Liver (tissue), 9 donors: ENCODE data around the gene IQSEC3. TPM values are rescaled to one million over a fixed set of nuclear protein-coding genes. Genes with fewer than 3 reads are reported as not detected.

Experiments used
- DNase-seq: peaks from one replicate; pipeline ENCODE4 v3.0.0-alpha.2; 2017; ENCODE audit warnings: low spot score
- H3K27ac ChIP-seq, 2 donors: one replicate each; pipeline ENCODE4 v1.7.0; 2013; ENCODE audit warnings: inconsistent platforms in 2 of 2, low read length in 2 of 2, control low read depth in 1 of 2, low read depth in 1 of 2, mild to moderate bottlenecking in 1 of 2
- H3K27me3 ChIP-seq, 4 donors: one replicate each; pipeline versions ENCODE4 v1.6.1 to v1.7.0; 2013; ENCODE audit warnings: low read length in 3 of 4, inconsistent platforms in 1 of 4, mild to moderate bottlenecking in 1 of 4, moderate library complexity in 1 of 4; ENCODE audit not compliant: control insufficient read depth in 4 of 4, insufficient read depth in 4 of 4
- H3K36me3 ChIP-seq, 4 donors: one replicate each; pipeline versions ENCODE4 v1.6.1 to v1.7.0; 2013; ENCODE audit warnings: low read length in 3 of 4, mild to moderate bottlenecking in 3 of 4, low read depth in 1 of 4, moderate library complexity in 1 of 4; ENCODE audit not compliant: control insufficient read depth in 4 of 4, insufficient read depth in 3 of 4
- H3K4me1 ChIP-seq, 4 donors: one replicate each; pipeline versions ENCODE4 v1.6.1 to v1.7.0; 2013; ENCODE audit warnings: low read length in 3 of 4, mild to moderate bottlenecking in 3 of 4, moderate library complexity in 1 of 4; ENCODE audit not compliant: control insufficient read depth in 4 of 4, insufficient read depth in 4 of 4
- H3K4me3 ChIP-seq, 3 donors: one replicate each; pipeline versions ENCODE4 v1.6.1 to v1.7.0; 2013; ENCODE audit warnings: low read length in 3 of 3, control low read depth in 1 of 3, low read depth in 1 of 3, mild to moderate bottlenecking in 1 of 3
- H3K9ac ChIP-seq, 2 donors: one replicate each; pipeline ENCODE4 v1.7.0; 2013; ENCODE audit warnings: low read length in 2 of 2, mild to moderate bottlenecking in 2 of 2, moderate library complexity in 2 of 2, control low read depth in 1 of 2, low read depth in 1 of 2
- H3K9me3 ChIP-seq, 4 donors: one replicate each; pipeline versions ENCODE4 v1.6.1 to v1.7.0; 2013; ENCODE audit warnings: low read length in 3 of 4; ENCODE audit not compliant: control insufficient read depth in 4 of 4
- ATF3 ChIP-seq: IDR thresholded peaks from 2 replicates; pipeline ENCODE4 v1.6.1; 2016; ENCODE audit warnings: antibody characterized with exemption
- CTCF ChIP-seq: fragments of 150-350 bp; IDR thresholded peaks from 2 replicates; pipeline ENCODE4 v1.5.1; 2017; ENCODE audit warnings: improper control_type of control experiment, low read depth, low read length; ENCODE audit not compliant: missing input control
- EGR1 ChIP-seq, 2 donors: IDR thresholded peaks; 2 replicates each; pipeline ENCODE4 v1.6.1; 2016 to 2018; ENCODE audit warnings: antibody characterized with exemption in 2 of 2, low read depth in 2 of 2
- FOXA1 ChIP-seq: IDR thresholded peaks from 2 replicates; pipeline ENCODE4 v1.6.1; 2016; ENCODE audit warnings: antibody characterized with exemption
- GABPA ChIP-seq, 2 donors: IDR thresholded peaks in 1 of 2; conservative IDR thresholded peaks in 1 of 2; 2 replicates each; pipeline ENCODE4 v1.6.1; 2016; ENCODE audit warnings: antibody characterized with exemption in 2 of 2, mild to moderate bottlenecking in 1 of 2, moderate library complexity in 1 of 2
- HNF4A ChIP-seq, 2 donors: conservative IDR thresholded peaks; 2 replicates each; pipeline ENCODE4 v1.6.1; 2016; ENCODE audit warnings: antibody characterized with exemption in 2 of 2, mild to moderate bottlenecking in 2 of 2
- HNF4G ChIP-seq: IDR thresholded peaks from 2 replicates; pipeline ENCODE4 v1.6.1; 2016; ENCODE audit warnings: antibody characterized with exemption
- MAX ChIP-seq: IDR thresholded peaks from 2 replicates; pipeline ENCODE4 v1.6.1; 2016; ENCODE audit warnings: antibody characterized with exemption
- RAD21 ChIP-seq, 2 donors: IDR thresholded peaks; 2 replicates each; pipeline ENCODE4 v1.6.1; 2016; ENCODE audit warnings: antibody characterized with exemption in 2 of 2, mild to moderate bottlenecking in 2 of 2
- RXRA ChIP-seq, 2 donors: IDR thresholded peaks; 2 replicates each; pipeline ENCODE4 v1.6.1; 2017 to 2018; ENCODE audit warnings: antibody characterized with exemption in 2 of 2, mild to moderate bottlenecking in 1 of 2
- SP1 ChIP-seq: IDR thresholded peaks from 2 replicates; pipeline ENCODE4 v1.6.1; 2018; ENCODE audit warnings: antibody characterized with exemption, mild to moderate bottlenecking
- TAF1 ChIP-seq: conservative IDR thresholded peaks from 2 replicates; pipeline ENCODE4 v1.6.1; 2016; ENCODE audit warnings: antibody characterized with exemption, mild to moderate bottlenecking
- YY1 ChIP-seq: IDR thresholded peaks from 2 replicates; pipeline ENCODE4 v1.6.1; 2016; ENCODE audit warnings: antibody characterized with exemption, mild to moderate bottlenecking
- ZBTB33 ChIP-seq: IDR thresholded peaks from 2 replicates; pipeline ENCODE4 v1.6.1; 2016; ENCODE audit warnings: antibody characterized with exemption
- WGBS: extraction: QIAGEN DNeasy Blood & Tissue Kit; methylation state at CpG from one replicate; pipeline ENCODE4 v1.1.7; 2013; 5-methylcytosine and 5-hydroxymethylcytosine counted together
- polyA plus RNA-seq, 2 donors: library from polyadenylated mRNA; stranded (reverse) in 1 of 2; unstranded in 1 of 2; fragments of 200-250 nt in 1 of 2; fragments of >200 nt in 1 of 2; fragmentation: Nextera tagmentation in 1 of 2; extraction: Ambion mirVana in 1 of 2; gene quantifications; one replicate each; pipeline versions ENCODE4 v1.2.1 to v1.2.3, GENCODE V29; 2013 to 2015
- total RNA-seq, 2 donors: library from RNA; depleted of rRNA; stranded (reverse); fragments of >200 nt; gene quantifications; one replicate each; pipeline ENCODE4 v1.2.3, GENCODE V29; 2014
- donor health status: healthy.
- donor health status: healthy.
- donor health status: healthy.
- donor health status: healthy.
- donor health status: healthy.

IQSEC3 gene
- total and polyA plus RNA-seq, 4 donors: under 0.01 to 0.79 (median 0.48) TPM

- no peaks in the 10 kb centered on the region for H3K4me1 ChIP-seq
- no peak overlapping the region for H3K27ac ChIP-seq
- no peak overlapping the region for H3K4me3 ChIP-seq
- no peak overlapping the region for H3K9ac ChIP-seq
- no peak for DNase-seq
- WGBS: 93% methylated on average over 13 of the region's 13 CpGs
- no peak for TF ChIP-seq HNF4G
- TF ChIP-seq EGR1 (IDR thresholded peaks at IDR 0.05; ENCODE audit: low read depth in 2 of 2): no peak
- TF ChIP-seq ZBTB33: no peak
- no peak for TF ChIP-seq SP1
- no peak for TF ChIP-seq GABPA (IDR thresholded peaks at IDR 0.05 in 1 of 2, conservative IDR thresholded peaks at IDR 0.05 in 1 of 2)
- TF ChIP-seq HNF4A (conservative IDR thresholded peaks at IDR 0.05): no peak
- TF ChIP-seq CTCF: no peak
- no peak for TF ChIP-seq RAD21 (IDR thresholded peaks at IDR 0.05)
- no peak for TF ChIP-seq TAF1
- no peaks in the 10 kb centered on the region for H3K36me3 ChIP-seq
- H3K27me3 ChIP-seq: no peaks in the 10 kb centered on the region
- no peaks in the 10 kb centered on the region for H3K9me3 ChIP-seq
These were observed 90.4 kb downstream of the IQSEC3 start for GRCh38 chr12:156945-157344.

- 94% methylated on average over 12 of the region's 12 CpGs for WGBS
These were observed 91.1 kb downstream of the IQSEC3 start for GRCh38 chr12:157644-158043.

More at GRCh38 chr12:157644-158043, 91.1 kb downstream of the IQSEC3 start:
- Histone ChIP-seq H3K27me3 (no peaks in the 10 kb centered on the region), H3K9ac (no peak overlapping the region), H3K4me3 (no peak overlapping the region), H3K9me3 (no peaks in the 10 kb centered on the region), H3K4me1 (no peaks in the 10 kb centered on the region), H3K27ac (no peak overlapping the region), H3K36me3 (no peaks in the 10 kb centered on the region)
- no peak for TF ChIP-seq RXRA (IDR thresholded peaks at IDR 0.05)
- no peak for TF ChIP-seq TAF1
- no peak for TF ChIP-seq ATF3
- no peak for TF ChIP-seq HNF4G
- no peak for TF ChIP-seq ZBTB33
- TF ChIP-seq FOXA1: no peak
- no peak for TF ChIP-seq YY1
- no peak for TF ChIP-seq GABPA (IDR thresholded peaks at IDR 0.05 in 1 of 2, conservative IDR thresholded peaks at IDR 0.05 in 1 of 2)
- no peak for TF ChIP-seq MAX
- TF ChIP-seq CTCF: no peak
- no peak for DNase-seq
